Smooth muscle cell (in vitro differentiated cells): ENCODE results near the gene RPL5. TPM values are rescaled to one million over a fixed set of nuclear protein-coding genes. Genes with fewer than 3 reads are reported as not detected.

Source experiments
- DNase-seq: peaks from one replicate; lab custom pipeline; 2025; ENCODE audit not compliant: unreplicated experiment; lab: John Stamatoyannopoulos, UW
- H2AFZ ChIP-seq: fragments of 200-600 bp; sonication (generic); 2 replicates; pipeline ENCODE4 v1.6.0; 2016; ENCODE audit warnings: antibody characterized with exemption, low read depth, mild to moderate bottlenecking
- H3F3A ChIP-seq: fragments of 200-600 bp; sonication (generic); 2 replicates; pipeline ENCODE4 v1.6.0; 2017; ENCODE audit warnings: antibody characterized with exemption, low read depth
- H3K27ac ChIP-seq: fragments of 200-600 bp; sonication (generic); 2 replicates; pipeline ENCODE4 v1.5.1; 2016; ENCODE audit warnings: low read depth, mild to moderate bottlenecking
- H3K27me3 ChIP-seq: fragments of 200-600 bp; sonication (generic); 2 replicates; pipeline ENCODE4 v1.6.1; 2016; ENCODE audit warnings: low read depth, mild to moderate bottlenecking
- H3K36me3 ChIP-seq: fragments of 200-600 bp; sonication (generic); 2 replicates; pipeline ENCODE4 v1.5.1; 2016; ENCODE audit warnings: low read depth
- H3K4me1 ChIP-seq: fragments of 200-600 bp; sonication (generic); 2 replicates; pipeline ENCODE4 v1.5.1; 2016; ENCODE audit warnings: low read depth
- H3K4me2 ChIP-seq: fragments of 200-600 bp; sonication (generic); 2 replicates; pipeline ENCODE4 v1.6.0; 2016; ENCODE audit warnings: mild to moderate bottlenecking
- H3K4me3 ChIP-seq: fragments of 200-600 bp; sonication (generic); 2 replicates; pipeline ENCODE4 v1.5.1; 2016; ENCODE audit warnings: mild to moderate bottlenecking
- H3K79me2 ChIP-seq: fragments of 200-600 bp; sonication (generic); 2 replicates; pipeline ENCODE4 v1.6.0; 2016; ENCODE audit warnings: low read depth, mild to moderate bottlenecking
- H3K9ac ChIP-seq: fragments of 200-600 bp; sonication (generic); 2 replicates; pipeline ENCODE4 v1.6.0; 2016; ENCODE audit warnings: low read depth
- H3K9me3 ChIP-seq: fragments of 200-600 bp; sonication (generic); replicated peaks from 2 replicates; pipeline ENCODE4 v1.5.1; 2016; ENCODE audit warnings: low read depth
- H4K20me1 ChIP-seq: fragments of 200-600 bp; sonication (generic); 2 replicates; pipeline ENCODE4 v1.6.0; 2016; ENCODE audit warnings: low read depth
- CTCF ChIP-seq: fragments of 200-600 bp; sonication (generic); IDR thresholded peaks from 2 replicates; pipeline ENCODE4 v1.5.1; 2017; ENCODE audit warnings: borderline replicate concordance, mild to moderate bottlenecking, antibody characterized with exemption; ENCODE audit not compliant: insufficient read depth, poor library complexity, severe bottlenecking
- WGBS: methylation state at CpG from one replicate; pipeline ENCODE4 v1.1.7; 2016; ENCODE audit warnings: low lambda C conversion rate; 5-methylcytosine and 5-hydroxymethylcytosine counted together
- polyA plus RNA-seq: library from polyadenylated mRNA; unstranded; fragments of >200 nt; fragmentation: Nextera tagmentation; extraction: Ambion mirVana; gene quantifications from 2 replicates; pipeline ENCODE4 v1.2.1, GENCODE V29; 2016
- total RNA-seq: library from RNA; depleted of rRNA; stranded (reverse); fragments of >200 nt; gene quantifications from 2 replicates; pipeline ENCODE4 v1.2.3, GENCODE V29; 2014

The RPL5 gene
- total and polyA plus RNA-seq, 2 experiments from 2014 or later = 570 to 1,043 TPM

- H3K4me2 ChIP-seq = no peak overlapping the region
- no peaks in the 10 kb centered on the region for H3K9me3 ChIP-seq
- TF ChIP-seq CTCF = no peak
- H3K27me3 ChIP-seq = no peaks in the 10 kb centered on the region
- no peaks in the 10 kb centered on the region for H3K79me2 ChIP-seq
- WGBS = 63% methylated on average over 4 of the region's 4 CpGs
- H3K9ac ChIP-seq = no peak overlapping the region
- peaks cover 11% of the 10 kb centered on the region for H3K36me3 ChIP-seq
- DNase-seq = no peak
- H3K4me1 ChIP-seq = no peaks in the 10 kb centered on the region
- no peak overlapping the region for H3K27ac ChIP-seq
- no peak overlapping the region for H3K4me3 ChIP-seq
- H3F3A ChIP-seq = no peaks in the 10 kb centered on the region
- H2AFZ ChIP-seq = no peak overlapping the region
- H4K20me1 ChIP-seq = no peaks in the 10 kb centered on the region
Observed at GRCh38 chr1:92848201-92848600, 16.4 kb downstream of the RPL5 start.

- H3F3A ChIP-seq = no peaks in the 10 kb centered on the region
- H3K27me3 ChIP-seq = no peaks in the 10 kb centered on the region
- H3K9me3 ChIP-seq = no peaks in the 10 kb centered on the region
- no peak overlapping the region for H3K4me3 ChIP-seq
- H4K20me1 ChIP-seq = no peaks in the 10 kb centered on the region
- no peak for TF ChIP-seq CTCF
- H3K9ac ChIP-seq = no peak overlapping the region
- no peak for DNase-seq
- no peak overlapping the region for H3K4me2 ChIP-seq
- no peaks in the 10 kb centered on the region for H3K4me1 ChIP-seq
- H2AFZ ChIP-seq = no peak overlapping the region
- H3K36me3 ChIP-seq = no peaks in the 10 kb centered on the region
- WGBS = 97% methylated on average over 3 of the region's 3 CpGs
- H3K27ac ChIP-seq = no peak overlapping the region
- no peaks in the 10 kb centered on the region for H3K79me2 ChIP-seq
Observed at GRCh38 chr1:92850019-92850418, 18.2 kb downstream of the RPL5 start.

- DNase-seq = no peak
- Histone ChIP-seq H3K4me2 (no peak overlapping the region), H3K9ac (no peak overlapping the region), H3K9me3 (no peaks in the 10 kb centered on the region), H3K4me1 (no peaks in the 10 kb centered on the region), H3K4me3 (no peak overlapping the region), H3F3A (no peaks in the 10 kb centered on the region), H2AFZ (no peak overlapping the region), H4K20me1 (no peaks in the 10 kb centered on the region), H3K27me3 (no peaks in the 10 kb centered on the region), H3K36me3 (no peaks in the 10 kb centered on the region), H3K79me2 (no peaks in the 10 kb centered on the region), H3K27ac (no peak overlapping the region)
- no peak for TF ChIP-seq CTCF
- WGBS = 87% methylated on average over 2 of the region's 2 CpGs
Observed at GRCh38 chr1:92851729-92852128, 19.9 kb downstream of the RPL5 start.

- H3K4me1 ChIP-seq = no peaks in the 10 kb centered on the region
- H3K27me3 ChIP-seq = no peaks in the 10 kb centered on the region
- H3K4me2 ChIP-seq = no peak overlapping the region
- H4K20me1 ChIP-seq = no peaks in the 10 kb centered on the region
- no peak overlapping the region for H3K4me3 ChIP-seq
- no peak overlapping the region for H3K27ac ChIP-seq
- H3K36me3 ChIP-seq = no peaks in the 10 kb centered on the region
- no peaks in the 10 kb centered on the region for H3K9me3 ChIP-seq
- WGBS = 94% methylated on average over 2 of the region's 2 CpGs
- H3K79me2 ChIP-seq = no peaks in the 10 kb centered on the region
- no peak for TF ChIP-seq CTCF
- no peaks in the 10 kb centered on the region for H3F3A ChIP-seq
- DNase-seq = no peak
- no peak overlapping the region for H2AFZ ChIP-seq
- H3K9ac ChIP-seq = no peak overlapping the region
Observed at GRCh38 chr1:92853299-92853698, 21.5 kb downstream of the RPL5 start.
